ENCODE measurements around the gene TMEM138.

DNA sequence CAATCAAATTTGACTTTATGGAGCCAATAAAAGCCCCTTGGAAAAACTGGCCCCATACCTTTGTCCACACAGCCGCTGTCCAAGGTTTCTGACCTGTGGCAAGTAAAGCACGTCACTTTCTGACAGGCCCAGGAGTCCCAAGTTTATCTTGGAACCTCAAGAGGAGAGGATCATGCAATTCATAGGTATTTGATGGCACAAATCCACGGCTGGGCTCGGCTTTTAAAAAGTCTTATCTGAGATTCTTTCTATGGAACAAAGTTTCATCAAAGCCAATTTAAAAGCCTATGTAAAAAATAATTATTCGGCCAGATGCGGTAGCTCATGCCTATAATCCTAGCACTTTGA is 13.6 kb downstream of the TMEM138 start:
- TF ChIP-seq POLR2A (IDR thresholded peaks at IDR 0.05) (no peak), EP300 (IDR thresholded peaks at IDR 0.05) (no peak)
- TF ChIP-seq, protein P1, sequence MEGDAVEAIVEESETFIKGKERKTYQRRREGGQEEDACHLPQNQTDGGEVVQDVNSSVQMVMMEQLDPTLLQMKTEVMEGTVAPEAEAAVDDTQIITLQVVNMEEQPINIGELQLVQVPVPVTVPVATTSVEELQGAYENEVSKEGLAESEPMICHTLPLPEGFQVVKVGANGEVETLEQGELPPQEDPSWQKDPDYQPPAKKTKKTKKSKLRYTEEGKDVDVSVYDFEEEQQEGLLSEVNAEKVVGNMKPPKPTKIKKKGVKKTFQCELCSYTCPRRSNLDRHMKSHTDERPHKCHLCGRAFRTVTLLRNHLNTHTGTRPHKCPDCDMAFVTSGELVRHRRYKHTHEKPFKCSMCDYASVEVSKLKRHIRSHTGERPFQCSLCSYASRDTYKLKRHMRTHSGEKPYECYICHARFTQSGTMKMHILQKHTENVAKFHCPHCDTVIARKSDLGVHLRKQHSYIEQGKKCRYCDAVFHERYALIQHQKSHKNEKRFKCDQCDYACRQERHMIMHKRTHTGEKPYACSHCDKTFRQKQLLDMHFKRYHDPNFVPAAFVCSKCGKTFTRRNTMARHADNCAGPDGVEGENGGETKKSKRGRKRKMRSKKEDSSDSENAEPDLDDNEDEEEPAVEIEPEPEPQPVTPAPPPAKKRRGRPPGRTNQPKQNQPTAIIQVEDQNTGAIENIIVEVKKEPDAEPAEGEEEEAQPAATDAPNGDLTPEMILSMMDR (IDR thresholded peaks at IDR 0.05), result no peak
